Activated CD8-positive, alpha-beta memory T cell treated with anti-CD3 and anti-CD28 coated beads, Interleukin-2, amount 10 ng/mL, durations not matched to agents 7 days and 5 days (primary cell): ENCODE results near the gene SYK. TPM values are rescaled to one million over a fixed set of nuclear protein-coding genes. Genes with fewer than 3 reads are reported as not detected.

Experiments used
- ATAC-seq: fragments of 150-1000 bp; cut with Tn5 transposase; one replicate; pipeline ENCODE4 v1.10.0; 2021; ENCODE audit warnings: moderate library complexity
- CTCF ChIA-PET: fragments of 350-600 bp; sonication (Branson Sonifier 250); formaldehyde crosslinking; loops from one replicate; lab custom pipeline; 2021; ENCODE audit warnings: antibody characterized with exemption; lab: Charles Lee
- DNase-seq: peaks from one replicate; pipeline ENCODE4 v3.0.0-alpha.2; 2020
- H3K27ac Mint-ChIP-seq: one replicate; pipeline ENCODE4 v1.8.0; 2021; ENCODE audit warnings: mild to moderate bottlenecking, mixed read lengths
- H3K27me3 Mint-ChIP-seq: one replicate; pipeline ENCODE4 v1.8.0; 2021; ENCODE audit warnings: mixed read lengths
- H3K36me3 Mint-ChIP-seq: one replicate; pipeline ENCODE4 v1.8.0; 2021; ENCODE audit warnings: mild to moderate bottlenecking, mixed read lengths
- H3K4me1 Mint-ChIP-seq: one replicate; pipeline ENCODE4 v1.8.0; 2021; ENCODE audit warnings: mixed read lengths
- H3K4me3 Mint-ChIP-seq: one replicate; pipeline ENCODE4 v1.8.0; 2021; ENCODE audit warnings: mild to moderate bottlenecking, moderate library complexity, mixed read lengths
- H3K9me3 Mint-ChIP-seq: one replicate; pipeline ENCODE4 v1.8.0; 2022; ENCODE audit warnings: low read depth, mixed read lengths
- total RNA-seq, 2 experiments: library from RNA; stranded (reverse); gene quantifications; one replicate each; pipeline ENCODE4 v1.2.3, GENCODE V29; 2021

The SYK gene
- total RNA-seq, 2 experiments from 2014 or later, result 0.26 to 0.28 TPM

DNA sequence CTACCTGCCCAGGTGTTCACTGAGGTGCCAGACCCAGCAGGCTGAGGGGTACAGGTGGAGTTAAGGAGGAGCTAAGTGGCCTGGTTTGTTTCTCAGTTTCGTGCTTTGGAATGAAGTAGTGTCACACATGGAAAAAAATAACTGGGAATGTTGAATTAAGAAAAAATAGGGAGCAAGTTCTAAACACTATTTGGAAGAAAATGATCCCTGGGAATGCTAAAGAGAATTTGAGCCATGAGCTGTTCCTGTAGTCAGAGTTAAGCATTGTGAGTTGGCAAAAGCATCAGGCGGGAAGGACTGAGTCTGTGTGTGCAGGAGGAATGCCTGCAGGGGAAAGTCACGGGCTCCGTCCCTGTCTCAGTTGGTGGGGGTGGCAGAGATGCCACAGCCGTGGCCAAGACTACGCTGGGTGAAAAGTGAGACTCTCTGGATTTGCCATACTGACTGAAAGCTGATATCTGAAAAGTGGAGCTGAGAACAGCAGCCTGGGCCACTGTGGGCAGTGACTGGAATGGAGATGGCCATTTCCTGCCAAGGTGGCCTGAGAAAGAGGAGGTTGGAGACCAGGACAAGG lies 37.0 kb downstream of the SYK start:
- peak; percentile 9 for DNase-seq
- no peaks in the 10 kb centered on the region for H3K36me3 Mint-ChIP-seq
- peaks cover under 1% of the 10 kb centered on the region for H3K27me3 Mint-ChIP-seq
- no peaks in the 10 kb centered on the region for H3K9me3 Mint-ChIP-seq
- no peak overlapping the region for H3K4me3 Mint-ChIP-seq
- no peak for ATAC-seq
- CTCF ChIA-PET, result no interaction called here
- no peak overlapping the region for H3K27ac Mint-ChIP-seq
- no peaks in the 10 kb centered on the region for H3K4me1 Mint-ChIP-seq

DNA sequence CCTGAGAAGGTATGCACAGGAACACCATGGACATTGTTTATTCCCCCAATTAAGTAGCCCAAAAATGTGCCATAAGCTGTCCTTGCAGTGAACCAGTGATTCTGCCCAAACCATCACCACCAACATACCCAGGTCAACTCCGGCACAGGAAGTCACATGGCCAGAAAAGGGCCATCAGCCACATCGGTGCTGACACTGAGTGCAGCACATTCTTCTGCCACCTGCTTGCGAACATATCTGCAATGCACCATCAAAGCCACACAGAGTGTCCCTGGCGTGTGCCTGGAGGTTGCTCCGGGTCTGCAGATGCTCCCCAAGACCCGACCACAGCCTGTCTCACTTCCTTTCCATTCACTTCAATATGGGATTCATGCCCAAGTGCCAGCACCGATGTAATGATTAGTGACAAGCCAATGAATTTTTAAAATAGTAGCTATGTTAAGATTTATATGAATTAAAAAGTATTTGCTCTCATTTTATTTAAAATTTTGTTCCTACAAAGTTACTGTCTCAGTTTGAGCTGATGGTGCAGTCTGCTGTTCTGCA lies 37.6 kb downstream of the SYK start:
- no peaks in the 10 kb centered on the region for H3K9me3 Mint-ChIP-seq
- H3K4me1 Mint-ChIP-seq, result no peaks in the 10 kb centered on the region
- H3K27me3 Mint-ChIP-seq, result no peaks in the 10 kb centered on the region
- H3K36me3 Mint-ChIP-seq, result no peaks in the 10 kb centered on the region
- DNase-seq (peak; percentile 30), ATAC-seq (no peak)
- no peak overlapping the region for H3K4me3 Mint-ChIP-seq
- CTCF ChIA-PET, result no interaction called here
- H3K27ac Mint-ChIP-seq, result no peak overlapping the region

DNA sequence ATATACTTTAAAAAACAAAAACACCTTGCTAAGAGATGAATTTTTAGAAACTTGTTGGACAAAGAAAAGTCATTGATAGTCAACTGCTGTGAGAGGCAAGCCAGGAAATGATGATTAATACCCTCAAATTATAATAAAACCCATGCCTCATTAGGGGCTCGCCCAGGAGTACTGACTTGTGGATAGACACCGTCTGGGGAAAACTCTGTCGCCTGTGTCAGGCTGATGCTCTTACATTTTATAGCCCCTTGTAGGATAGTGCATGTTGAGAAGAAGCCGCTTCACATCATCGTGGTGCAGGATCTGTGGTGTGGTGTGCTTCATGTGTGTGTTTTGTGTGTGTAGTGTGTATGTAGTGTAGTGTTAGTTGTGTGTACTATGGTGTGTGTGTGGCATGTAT lies 39.1 kb downstream of the SYK start:
- H3K36me3 Mint-ChIP-seq, result no peaks in the 10 kb centered on the region
- CTCF ChIA-PET, result no interaction called here
- no peak overlapping the region for H3K4me3 Mint-ChIP-seq
- DNase-seq, result peak; percentile 23
- H3K4me1 Mint-ChIP-seq, result no peaks in the 10 kb centered on the region
- no peaks in the 10 kb centered on the region for H3K27me3 Mint-ChIP-seq
- H3K27ac Mint-ChIP-seq, result no peak overlapping the region
- no peak for ATAC-seq
- H3K9me3 Mint-ChIP-seq, result no peaks in the 10 kb centered on the region

DNA sequence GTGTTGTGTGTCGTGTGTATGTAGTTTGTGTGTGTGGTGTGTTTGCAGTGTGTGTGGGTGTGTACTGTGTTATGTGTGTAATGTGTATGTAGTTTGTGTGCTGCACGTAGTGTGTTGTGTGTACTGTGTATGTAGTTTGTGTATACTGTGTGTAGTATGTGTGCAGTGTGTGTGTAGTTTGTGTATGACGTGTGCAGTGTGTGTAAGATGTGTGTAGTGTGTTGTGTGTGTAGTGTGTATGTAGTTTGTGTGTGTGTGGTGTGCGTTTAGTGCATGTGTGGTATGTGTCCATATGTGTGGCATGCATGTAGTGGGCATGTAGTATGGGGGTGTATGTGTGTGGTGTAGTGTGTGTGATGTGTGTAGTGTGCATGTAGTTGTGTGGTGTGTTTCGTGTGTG lies 39.6 kb downstream of the SYK start:
- CTCF ChIA-PET, result no interaction called here
- DNase-seq, result no peak
- Mint-ChIP-seq H3K27me3 (no peaks in the 10 kb centered on the region), H3K36me3 (no peaks in the 10 kb centered on the region), H3K4me1 (no peaks in the 10 kb centered on the region), H3K4me3 (no peak overlapping the region), H3K27ac (no peak overlapping the region), H3K9me3 (no peaks in the 10 kb centered on the region)
- no peak for ATAC-seq

DNA sequence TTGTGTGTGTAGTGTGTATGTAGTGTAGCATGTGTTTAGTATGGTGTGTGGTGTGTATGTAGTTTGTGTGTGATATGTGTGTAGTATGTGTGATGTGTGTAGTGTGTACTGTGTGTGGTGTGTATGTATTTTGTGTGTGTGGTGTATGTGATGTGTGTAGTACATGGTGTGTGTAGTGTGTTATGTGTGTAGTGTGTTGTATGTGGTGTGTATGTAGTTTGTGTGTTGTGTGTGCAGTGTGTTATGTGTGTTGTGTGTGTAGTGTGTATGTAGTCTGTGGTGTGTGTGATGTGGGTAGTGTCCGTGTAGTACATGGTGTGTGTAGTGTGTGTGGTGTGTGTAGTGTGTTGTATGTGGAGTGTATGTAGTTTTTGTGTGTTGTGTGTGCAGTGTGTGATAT lies 40.0 kb downstream of the SYK start:
- no peaks in the 10 kb centered on the region for H3K36me3 Mint-ChIP-seq
- H3K27me3 Mint-ChIP-seq, result no peaks in the 10 kb centered on the region
- H3K4me1 Mint-ChIP-seq, result no peaks in the 10 kb centered on the region
- no peak overlapping the region for H3K27ac Mint-ChIP-seq
- ATAC-seq (no peak), DNase-seq (no peak)
- CTCF ChIA-PET, result no interaction called here
- no peak overlapping the region for H3K4me3 Mint-ChIP-seq
- H3K9me3 Mint-ChIP-seq, result no peaks in the 10 kb centered on the region

DNA sequence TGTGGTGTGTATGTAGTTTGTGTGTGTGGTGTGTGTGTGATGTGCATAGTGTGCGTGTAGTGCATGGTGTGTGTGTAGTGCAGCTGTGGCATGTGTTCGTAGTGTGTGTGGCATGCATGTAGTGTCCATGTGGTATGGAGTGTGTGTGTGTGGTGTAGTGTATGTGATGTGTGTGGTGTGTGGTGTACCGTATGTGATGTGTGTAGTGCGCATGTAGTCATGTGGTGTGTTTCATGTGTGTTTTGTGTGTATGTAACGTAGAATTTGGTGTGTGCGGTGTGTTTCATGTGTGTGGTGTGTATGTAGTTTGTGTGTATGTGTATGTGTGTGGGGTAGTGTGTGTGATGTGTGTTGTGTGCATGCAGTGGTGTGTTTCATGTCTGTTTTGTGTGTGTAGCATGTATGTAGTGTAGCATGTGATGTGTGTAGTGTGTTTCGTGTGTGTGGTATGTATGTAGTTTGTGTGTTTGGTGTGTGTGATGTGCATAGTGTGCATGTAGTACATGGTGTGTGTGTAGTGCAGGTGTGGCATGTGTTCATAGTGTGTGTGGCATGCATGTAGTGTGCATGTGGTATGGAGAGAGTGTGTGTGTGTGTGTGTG lies 40.7 kb downstream of the SYK start:
- H3K36me3 Mint-ChIP-seq, result no peaks in the 10 kb centered on the region
- no peak overlapping the region for H3K4me3 Mint-ChIP-seq
- ATAC-seq (no peak), DNase-seq (peak; percentile 19)
- no peaks in the 10 kb centered on the region for H3K4me1 Mint-ChIP-seq
- no peaks in the 10 kb centered on the region for H3K27me3 Mint-ChIP-seq
- no peaks in the 10 kb centered on the region for H3K9me3 Mint-ChIP-seq
- CTCF ChIA-PET, result no interaction called here
- H3K27ac Mint-ChIP-seq, result no peak overlapping the region

DNA sequence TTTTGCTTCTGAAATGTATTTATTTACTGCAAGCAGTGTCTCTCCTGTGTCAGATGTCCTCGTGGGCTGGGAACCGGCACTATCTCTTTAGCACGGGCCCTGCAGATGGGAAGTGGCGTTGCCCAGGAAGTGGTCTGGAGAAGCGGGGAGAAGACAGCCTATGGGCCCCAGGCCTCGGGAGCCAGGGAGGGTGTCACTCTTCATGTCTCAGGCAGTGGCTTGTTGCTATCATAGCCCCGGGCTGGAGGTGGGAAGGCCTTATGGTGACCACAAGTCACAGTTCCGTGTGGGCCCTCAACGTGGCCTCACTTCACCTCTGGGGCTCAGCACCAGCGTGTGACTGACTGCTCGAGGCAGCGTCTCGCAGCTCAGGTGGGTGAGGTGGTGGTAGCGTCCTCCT lies 41.4 kb downstream of the SYK start:
- Mint-ChIP-seq H3K4me1 (no peaks in the 10 kb centered on the region), H3K27me3 (no peaks in the 10 kb centered on the region), H3K9me3 (no peaks in the 10 kb centered on the region), H3K36me3 (no peaks in the 10 kb centered on the region), H3K27ac (no peak overlapping the region), H3K4me3 (no peak overlapping the region)
- peak; percentile 47 for ATAC-seq
- peak; percentile 40 for DNase-seq
- CTCF ChIA-PET, result no interaction called here

DNA sequence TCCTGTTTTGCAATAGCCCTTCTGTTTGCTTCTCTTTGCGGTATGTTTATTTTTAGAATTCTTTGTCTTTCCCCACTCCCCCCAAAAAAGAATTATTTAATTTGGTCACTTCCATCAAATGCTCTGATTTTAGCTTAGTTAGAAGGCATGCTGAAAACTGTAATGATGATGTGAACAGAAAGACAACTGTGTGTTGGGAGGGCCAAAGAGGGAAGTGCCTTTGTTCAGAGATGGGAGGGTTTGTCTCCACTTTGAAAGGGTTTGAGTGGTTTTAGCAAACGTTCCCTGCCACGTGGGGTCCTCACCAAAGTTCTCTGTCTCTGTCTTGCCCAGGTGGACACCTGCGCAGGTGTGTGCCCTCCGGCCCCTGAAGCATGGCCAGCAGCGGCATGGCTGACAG lies 41.9 kb downstream of the SYK start:
- ATAC-seq, result no peak
- no peak for DNase-seq
- Mint-ChIP-seq H3K9me3 (no peaks in the 10 kb centered on the region), H3K27me3 (no peaks in the 10 kb centered on the region), H3K36me3 (no peaks in the 10 kb centered on the region), H3K27ac (no peak overlapping the region), H3K4me3 (no peak overlapping the region), H3K4me1 (no peaks in the 10 kb centered on the region)
- CTCF ChIA-PET, result no interaction called here

DNA sequence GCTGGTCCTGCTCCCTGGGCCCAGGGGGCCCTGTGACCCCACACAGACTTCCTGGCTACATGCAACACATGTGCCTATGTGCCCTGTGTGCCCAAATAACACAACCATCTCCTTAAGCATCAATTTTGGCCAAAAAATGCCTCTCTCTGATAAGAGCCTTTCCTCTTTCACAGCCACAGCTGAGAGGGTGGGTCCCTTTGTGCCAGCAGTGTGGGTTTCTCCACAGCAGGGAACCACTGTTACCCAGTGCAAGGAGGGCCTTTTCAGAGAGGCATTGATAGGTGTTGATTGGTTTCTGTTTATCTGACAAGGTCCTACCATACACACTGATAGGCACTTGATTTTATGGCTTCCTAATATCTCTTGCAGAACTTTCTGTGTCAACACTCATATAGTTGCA lies 42.7 kb downstream of the SYK start:
- DNase-seq, result peak; percentile 32
- H3K27ac Mint-ChIP-seq, result no peak overlapping the region
- ATAC-seq, result no peak
- no peak overlapping the region for H3K4me3 Mint-ChIP-seq
- no peaks in the 10 kb centered on the region for H3K4me1 Mint-ChIP-seq
- CTCF ChIA-PET, result no interaction called here
- H3K9me3 Mint-ChIP-seq, result no peaks in the 10 kb centered on the region
- H3K27me3 Mint-ChIP-seq, result no peaks in the 10 kb centered on the region
- H3K36me3 Mint-ChIP-seq, result no peaks in the 10 kb centered on the region

DNA sequence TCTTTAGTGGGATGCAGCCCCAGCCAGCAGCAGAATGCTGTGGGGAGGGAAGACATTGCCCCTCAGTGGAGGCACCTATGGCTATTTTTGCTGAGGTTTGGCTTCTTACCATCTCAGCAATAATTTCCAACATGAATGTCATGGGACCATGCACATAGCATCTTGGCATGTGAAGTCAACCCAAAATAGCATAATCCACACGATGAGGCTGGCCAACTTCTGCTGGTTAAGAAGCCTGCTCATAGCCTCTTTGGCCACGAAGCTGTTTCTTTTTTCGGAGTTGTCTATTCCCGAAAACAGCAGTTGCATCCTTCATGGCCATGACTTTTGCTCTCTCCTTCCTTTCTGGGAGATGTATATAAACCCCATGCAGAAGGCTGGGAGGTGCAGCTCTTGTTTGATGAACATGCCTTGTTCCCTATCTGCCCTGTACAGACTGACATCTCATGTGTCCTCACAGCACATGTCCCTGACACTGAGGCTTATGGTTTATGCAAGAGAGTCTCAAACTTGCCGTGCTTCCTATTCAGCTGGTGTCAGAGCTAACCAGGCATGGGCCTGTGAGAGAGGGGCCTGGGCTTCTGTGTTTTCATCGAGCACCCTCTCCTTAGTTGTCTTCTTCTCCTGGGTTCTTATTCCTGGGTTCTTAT lies 45.3 kb downstream of the SYK start:
- CTCF ChIA-PET, result interaction anchor here (1.1 kb wide), 1 partner anchor 24 kb away, joined by 3 read pairs; no protein-coding TSS in a partner anchor
- H3K27ac Mint-ChIP-seq, result no peak overlapping the region
- no peaks in the 10 kb centered on the region for H3K4me1 Mint-ChIP-seq
- no peaks in the 10 kb centered on the region for H3K9me3 Mint-ChIP-seq
- no peaks in the 10 kb centered on the region for H3K36me3 Mint-ChIP-seq
- H3K4me3 Mint-ChIP-seq, result no peak overlapping the region
- ATAC-seq, result no peak
- H3K27me3 Mint-ChIP-seq, result no peaks in the 10 kb centered on the region
- peak; percentile 23 for DNase-seq

DNA sequence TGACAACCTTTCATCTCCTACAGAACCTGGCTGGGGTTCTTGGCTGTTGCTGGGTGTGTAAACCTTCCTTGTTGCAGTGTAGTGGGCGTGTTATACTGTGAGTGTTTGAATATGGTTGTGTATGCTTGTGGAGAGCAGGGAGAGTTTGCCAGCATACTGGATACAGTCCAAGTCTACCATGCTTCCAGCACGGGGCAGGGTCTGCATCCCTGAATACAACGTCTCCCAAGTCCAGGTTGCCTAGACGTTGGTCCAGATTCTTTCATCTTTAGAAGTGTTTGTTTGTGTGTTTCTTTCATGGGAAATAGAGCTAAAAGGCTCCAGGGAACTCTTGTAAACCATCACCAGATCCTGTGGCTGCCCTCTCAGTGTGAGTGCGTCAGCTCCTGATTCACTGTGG lies 46.4 kb downstream of the SYK start:
- CTCF ChIA-PET, result no interaction called here
- H3K4me1 Mint-ChIP-seq, result no peaks in the 10 kb centered on the region
- H3K36me3 Mint-ChIP-seq, result no peaks in the 10 kb centered on the region
- no peaks in the 10 kb centered on the region for H3K9me3 Mint-ChIP-seq
- H3K27ac Mint-ChIP-seq, result no peak overlapping the region
- no peak for DNase-seq
- no peak overlapping the region for H3K4me3 Mint-ChIP-seq
- ATAC-seq, result no peak
- H3K27me3 Mint-ChIP-seq, result no peaks in the 10 kb centered on the region

DNA sequence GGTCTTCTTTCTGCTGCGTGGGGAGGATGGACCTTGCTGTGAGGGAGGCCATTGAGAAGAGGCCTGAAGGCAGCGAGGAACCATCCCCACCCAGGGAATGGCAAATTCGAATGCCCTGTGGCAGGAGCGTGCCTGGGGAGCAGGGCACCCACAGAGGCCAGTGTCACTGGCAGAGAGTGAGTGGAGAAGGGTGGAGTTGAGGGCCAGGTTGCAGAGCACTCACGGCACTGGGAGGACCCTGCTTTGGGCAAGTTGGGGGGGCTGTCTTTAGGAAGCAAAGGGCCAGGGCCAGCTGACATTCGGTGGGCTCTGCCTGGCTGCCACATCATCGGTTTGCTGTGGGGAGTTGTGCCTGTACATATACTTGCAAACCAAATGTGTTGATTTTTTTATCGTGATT lies 47.2 kb downstream of the SYK start:
- no peaks in the 10 kb centered on the region for H3K36me3 Mint-ChIP-seq
- no peaks in the 10 kb centered on the region for H3K4me1 Mint-ChIP-seq
- no peaks in the 10 kb centered on the region for H3K27me3 Mint-ChIP-seq
- H3K27ac Mint-ChIP-seq, result no peak overlapping the region
- CTCF ChIA-PET, result no interaction called here
- DNase-seq (peak; percentile 36), ATAC-seq (no peak)
- H3K4me3 Mint-ChIP-seq, result no peak overlapping the region
- H3K9me3 Mint-ChIP-seq, result no peaks in the 10 kb centered on the region

DNA sequence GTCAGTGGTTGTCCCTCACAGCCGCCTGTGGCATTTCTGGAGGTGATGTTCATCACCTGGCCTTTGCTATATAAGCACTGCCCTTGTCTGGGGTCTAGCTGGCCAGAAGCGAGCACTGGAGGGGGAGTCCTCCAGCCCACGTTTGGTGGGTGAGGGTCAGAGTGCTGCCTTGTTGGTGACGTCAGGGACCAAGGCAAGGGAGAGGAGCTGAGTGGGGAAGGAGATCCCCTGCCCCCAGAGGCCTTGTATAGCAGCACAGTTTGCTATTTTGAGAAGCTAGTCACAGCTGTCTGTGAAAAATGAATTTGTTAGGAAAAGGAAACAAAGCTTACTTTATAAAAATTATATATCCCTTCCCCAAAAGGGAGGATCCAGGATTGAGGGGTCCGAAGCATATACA lies 49.8 kb downstream of the SYK start:
- Mint-ChIP-seq H3K27ac (no peak overlapping the region), H3K4me3 (no peak overlapping the region), H3K27me3 (peaks cover 9% of the 10 kb centered on the region), H3K9me3 (no peaks in the 10 kb centered on the region), H3K4me1 (no peaks in the 10 kb centered on the region), H3K36me3 (no peaks in the 10 kb centered on the region)
- no peak for ATAC-seq
- DNase-seq, result peak; percentile 21
- CTCF ChIA-PET, result no interaction called here

DNA sequence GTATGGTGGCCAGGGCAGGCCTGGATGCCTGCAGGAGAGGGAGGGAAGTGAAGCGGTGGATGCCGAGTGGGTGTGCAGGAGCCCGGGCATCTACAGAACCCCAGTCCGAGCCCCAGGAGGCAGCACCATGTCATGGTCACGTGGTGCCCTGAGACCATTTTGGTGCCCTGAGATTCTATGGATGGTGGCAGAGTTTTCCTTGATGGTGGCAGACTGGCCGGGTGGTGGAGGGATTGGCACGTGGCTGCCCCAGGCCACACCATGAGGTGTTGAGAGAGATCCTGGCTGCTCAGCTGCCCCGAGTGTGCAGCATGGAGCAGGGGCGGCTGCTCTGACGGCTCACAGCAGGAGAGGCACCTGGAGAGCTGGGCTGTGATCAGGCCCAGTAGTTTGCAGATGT lies 52.3 kb downstream of the SYK start:
- Mint-ChIP-seq H3K27ac (no peak overlapping the region), H3K4me1 (peaks cover 5% of the 10 kb centered on the region), H3K4me3 (no peak overlapping the region)

More for the DNA sequence above, 52.3 kb downstream of the SYK start:
- Mint-ChIP-seq H3K9me3 (no peaks in the 10 kb centered on the region), H3K27me3 (peaks cover 25% of the 10 kb centered on the region), H3K36me3 (no peaks in the 10 kb centered on the region)
- peak; percentile 15 for DNase-seq
- no peak for ATAC-seq
- CTCF ChIA-PET, result no interaction called here
